ENCODE data around the gene OR6F1. TPM values are rescaled to one million over a fixed set of nuclear protein-coding genes. Genes with fewer than 3 reads are reported as not detected.

The OR6F1 gene
- total RNA-seq, 2 experiments from 2014 or later: not detected

- no peak for ATAC-seq (ENCODE audit: low read depth)
- no peak overlapping the region for H3K4me3 Mint-ChIP-seq
- no peaks in the 10 kb centered on the region for H3K9me3 Mint-ChIP-seq
- H3K27ac Mint-ChIP-seq: no peak overlapping the region
- no peaks in the 10 kb centered on the region for H3K4me1 Mint-ChIP-seq
- no peak for DNase-seq
- POLR2A ChIA-PET: no interaction called here
- H3K36me3 Mint-ChIP-seq: no peaks in the 10 kb centered on the region
- no peaks in the 10 kb centered on the region for H3K27me3 Mint-ChIP-seq
Observed at GRCh38 chr1:247701338-247701737, 15.1 kb downstream of the OR6F1 start.

GRCh38 chr1:247681288-247681897 is 35.1 kb downstream of the OR6F1 start:
- H3K9me3 Mint-ChIP-seq: no peaks in the 10 kb centered on the region
- H3K27ac Mint-ChIP-seq: no peak overlapping the region
- no peak overlapping the region for H3K4me3 Mint-ChIP-seq
- no peaks in the 10 kb centered on the region for H3K4me1 Mint-ChIP-seq
- POLR2A ChIA-PET: no interaction called here
- ATAC-seq (ENCODE audit: low read depth) (no peak), DNase-seq (peak; percentile 25)
- peaks cover 5% of the 10 kb centered on the region for H3K27me3 Mint-ChIP-seq
- H3K36me3 Mint-ChIP-seq: no peaks in the 10 kb centered on the region

GRCh38 chr1:247680171-247680570 is 36.3 kb downstream of the OR6F1 start:
- DNase-seq (no peak), ATAC-seq (ENCODE audit: low read depth) (no peak)
- POLR2A ChIA-PET: no interaction called here
- Mint-ChIP-seq H3K9me3 (no peaks in the 10 kb centered on the region), H3K4me3 (no peak overlapping the region), H3K36me3 (no peaks in the 10 kb centered on the region), H3K4me1 (no peaks in the 10 kb centered on the region), H3K27me3 (peaks cover 5% of the 10 kb centered on the region), H3K27ac (no peak overlapping the region)

- no peak within 1 kb of the TSS for H3K27ac Mint-ChIP-seq
- H3K9me3 Mint-ChIP-seq: no peaks in the 10 kb centered on the region
- DNase-seq (no peak), ATAC-seq (ENCODE audit: low read depth) (no peak)
- POLR2A ChIA-PET: no interaction called here
- H3K4me1 Mint-ChIP-seq: no peaks in the 10 kb centered on the region
- no peaks in the 10 kb centered on the region for H3K36me3 Mint-ChIP-seq
- no peak within 1 kb of the TSS for H3K4me3 Mint-ChIP-seq
- H3K27me3 Mint-ChIP-seq: peaks cover 5% of the 10 kb centered on the region
Observed at GRCh38 chr1:247679639-247680038, 36.8 kb downstream of the OR6F1 start, which contains the start of gene OR13G1. Gene OR13G1, minus strand, starts transcription at chr1:247679739. Its CDS starts 6,698 bp downstream, at chr1:247673041.

- Mint-ChIP-seq H3K36me3 (no peaks in the 10 kb centered on the region), H3K9me3 (no peaks in the 10 kb centered on the region), H3K4me3 (no peak overlapping the region), H3K4me1 (no peaks in the 10 kb centered on the region), H3K27ac (no peak overlapping the region), H3K27me3 (no peaks in the 10 kb centered on the region)
- DNase-seq (no peak), ATAC-seq (ENCODE audit: low read depth) (no peak)
- POLR2A ChIA-PET: no interaction called here
Observed at GRCh38 chr1:247669225-247669624, 47.2 kb downstream of the OR6F1 start.

Other genes with a start within 250 kb of the OR6F1 start
- gene OR2C3, start 180.2 kb downstream of the OR6F1 start, total RNA-seq: not detected
- gene GCSAML, start 167.5 kb downstream of the OR6F1 start, total RNA-seq: not detected
- gene OR2G2, start 128.3 kb downstream of the OR6F1 start, total RNA-seq: not detected
- gene OR2G3, start 111.1 kb downstream of the OR6F1 start, total RNA-seq: not detected
- gene OR13G1, start 36.9 kb downstream of the OR6F1 start, total RNA-seq: not detected
- not detected for gene OR14K1, start 22.0 kb upstream of the OR6F1 start, total RNA-seq
- not detected for gene OR14A2, start 31.5 kb upstream of the OR6F1 start, total RNA-seq
- gene OR1C1, start 43.9 kb upstream of the OR6F1 start, total RNA-seq: not detected
- gene OR14A16, start 107.5 kb upstream of the OR6F1 start, total RNA-seq: not detected
- not detected for gene OR11L1, start 125.2 kb upstream of the OR6F1 start, total RNA-seq
- under 1 TPM; 0.08 to 0.09 TPM for gene TRIM58, start 140.5 kb upstream of the OR6F1 start, total RNA-seq
- not detected for gene OR2W3, start 178.9 kb upstream of the OR6F1 start, total RNA-seq
- not detected for gene OR2T8, start 203.6 kb upstream of the OR6F1 start, total RNA-seq
- not detected for gene OR2AJ1, start 208.2 kb upstream of the OR6F1 start, total RNA-seq
- gene OR2L8, start 232.2 kb upstream of the OR6F1 start, total RNA-seq: not detected
- gene OR2AK2, start 248.6 kb upstream of the OR6F1 start, total RNA-seq: not detected